KMS-11 (cell line): ENCODE results near the gene TCP1.

ENCODE experiments used
- H2AFZ ChIP-seq: fragments of 200-600 bp; sonication (generic); 2 replicates; pipeline ENCODE4 v1.6.1; 2016; ENCODE audit warnings: antibody characterized with exemption, mixed run types, low read depth
- H3K27ac ChIP-seq: fragments of 200-600 bp; sonication (generic); 2 replicates; pipeline ENCODE4 v1.6.1; 2016; ENCODE audit warnings: mild to moderate bottlenecking, mixed run types
- H3K27me3 ChIP-seq: fragments of 200-600 bp; sonication (generic); 2 replicates; pipeline ENCODE4 v1.6.1; 2017; ENCODE audit warnings: mild to moderate bottlenecking, low read depth, mixed run types, moderate library complexity; ENCODE audit not compliant: insufficient read depth
- H3K36me3 ChIP-seq: fragments of 200-600 bp; sonication (generic); 2 replicates; pipeline ENCODE4 v1.6.1; 2017; ENCODE audit warnings: mild to moderate bottlenecking, mixed run types; ENCODE audit not compliant: insufficient read depth
- H3K4me1 ChIP-seq: fragments of 200-600 bp; sonication (generic); 2 replicates; pipeline ENCODE4 v1.6.1; 2016; ENCODE audit warnings: mild to moderate bottlenecking, low read depth, mixed run types; ENCODE audit not compliant: poor library complexity, severe bottlenecking
- H3K4me2 ChIP-seq: fragments of 200-600 bp; sonication (generic); 2 replicates; pipeline ENCODE4 v1.7.0; 2016; ENCODE audit warnings: mild to moderate bottlenecking, mixed run types
- H3K4me3 ChIP-seq: fragments of 200-600 bp; sonication (generic); IDR thresholded peaks from 2 replicates; pipeline ENCODE4 v1.6.1; 2017; ENCODE audit warnings: low read depth, low read length, mixed read lengths; ENCODE audit not compliant: insufficient read depth
- H3K79me2 ChIP-seq: fragments of 200-600 bp; sonication (generic); 2 replicates; pipeline ENCODE4 v1.6.1; 2016; ENCODE audit warnings: low read depth, mixed run types; ENCODE audit not compliant: insufficient read depth
- H3K9ac ChIP-seq: fragments of 200-600 bp; sonication (generic); 2 replicates; pipeline ENCODE4 v1.6.1; 2016; ENCODE audit warnings: mild to moderate bottlenecking, mixed run types
- H4K20me1 ChIP-seq: fragments of 200-600 bp; sonication (generic); 2 replicates; pipeline ENCODE4 v1.6.1; 2016; ENCODE audit warnings: mild to moderate bottlenecking, mixed run types; ENCODE audit not compliant: insufficient read depth
- TF ChIP-seq, protein P1 (sequence below): fragments of 200-600 bp; sonication (generic); conservative IDR thresholded peaks from 2 replicates; pipeline ENCODE4 v1.6.1; 2017; ENCODE audit warnings: low read depth, mild to moderate bottlenecking, antibody characterized with exemption, low read length, moderate library complexity, mixed read lengths

Gene TCP1

DNA sequence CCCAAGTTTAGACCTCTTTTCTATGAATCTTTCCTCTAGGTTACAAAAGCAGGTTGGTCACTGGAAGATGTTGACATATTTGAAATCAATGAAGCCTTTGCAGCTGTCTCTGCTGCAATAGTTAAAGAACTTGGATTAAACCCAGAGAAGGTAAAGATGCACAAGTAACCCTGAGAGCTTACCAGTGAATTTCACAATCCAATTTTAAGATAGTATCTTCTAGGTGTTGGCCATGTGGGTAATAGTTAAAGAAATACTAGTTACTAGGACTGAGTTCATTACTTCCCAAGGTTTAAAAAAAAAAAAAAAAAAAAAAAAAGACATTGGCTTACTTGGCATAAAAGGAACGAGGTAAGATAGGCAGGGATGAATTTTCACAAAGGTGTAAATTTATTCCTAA, 11.3 kb downstream of the TCP1 start:
- Histone ChIP-seq H3K27ac (no peak overlapping the region; the same call in 1 of the 2 replicates), H3K36me3 (peaks cover 29% of the 10 kb centered on the region), H2AFZ (no peak overlapping the region), H3K27me3 (no peaks in the 10 kb centered on the region), H3K4me2 (no peak overlapping the region), H3K4me1 (no peaks in the 10 kb centered on the region), H3K4me3 (no peak overlapping the region), H4K20me1 (peaks cover 6% of the 10 kb centered on the region; the same call in 1 of the 2 replicates), H3K79me2 (peaks cover 15% of the 10 kb centered on the region), H3K9ac (no peak overlapping the region)
- TF ChIP-seq, protein P1, sequence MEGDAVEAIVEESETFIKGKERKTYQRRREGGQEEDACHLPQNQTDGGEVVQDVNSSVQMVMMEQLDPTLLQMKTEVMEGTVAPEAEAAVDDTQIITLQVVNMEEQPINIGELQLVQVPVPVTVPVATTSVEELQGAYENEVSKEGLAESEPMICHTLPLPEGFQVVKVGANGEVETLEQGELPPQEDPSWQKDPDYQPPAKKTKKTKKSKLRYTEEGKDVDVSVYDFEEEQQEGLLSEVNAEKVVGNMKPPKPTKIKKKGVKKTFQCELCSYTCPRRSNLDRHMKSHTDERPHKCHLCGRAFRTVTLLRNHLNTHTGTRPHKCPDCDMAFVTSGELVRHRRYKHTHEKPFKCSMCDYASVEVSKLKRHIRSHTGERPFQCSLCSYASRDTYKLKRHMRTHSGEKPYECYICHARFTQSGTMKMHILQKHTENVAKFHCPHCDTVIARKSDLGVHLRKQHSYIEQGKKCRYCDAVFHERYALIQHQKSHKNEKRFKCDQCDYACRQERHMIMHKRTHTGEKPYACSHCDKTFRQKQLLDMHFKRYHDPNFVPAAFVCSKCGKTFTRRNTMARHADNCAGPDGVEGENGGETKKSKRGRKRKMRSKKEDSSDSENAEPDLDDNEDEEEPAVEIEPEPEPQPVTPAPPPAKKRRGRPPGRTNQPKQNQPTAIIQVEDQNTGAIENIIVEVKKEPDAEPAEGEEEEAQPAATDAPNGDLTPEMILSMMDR = no peak

DNA sequence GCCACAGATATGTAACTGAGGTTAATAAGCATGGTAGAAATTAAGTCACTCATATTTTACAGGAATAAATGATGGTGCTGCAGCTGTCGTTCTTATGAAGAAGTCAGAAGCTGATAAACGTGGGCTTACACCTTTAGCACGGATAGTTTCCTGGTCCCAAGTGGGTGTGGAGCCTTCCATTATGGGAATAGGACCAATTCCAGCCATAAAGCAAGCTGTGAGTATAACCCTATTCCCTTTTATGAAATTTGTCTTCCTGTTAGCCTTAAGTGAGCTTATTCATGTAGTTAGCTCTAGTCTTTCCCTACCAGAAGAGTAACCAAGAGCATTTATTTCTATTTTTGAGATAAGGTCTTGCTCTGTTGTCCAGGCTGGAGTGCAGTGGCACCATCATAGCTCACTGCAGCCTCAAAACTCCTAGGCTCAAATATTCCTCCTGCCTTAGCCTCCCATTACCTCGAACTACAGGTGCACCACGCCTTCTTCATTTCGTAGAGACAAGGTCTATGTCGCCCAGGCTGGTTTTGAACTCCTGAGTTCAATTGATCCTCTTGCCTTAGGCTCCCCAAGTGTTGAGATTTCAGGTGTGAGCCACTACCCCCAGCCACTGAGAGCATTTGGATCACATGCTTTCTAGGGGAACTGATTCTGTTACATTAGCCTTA, 12.0 kb downstream of the TCP1 start:
- Histone ChIP-seq H3K9ac (no peak overlapping the region), H3K4me2 (no peak overlapping the region), H3K27me3 (no peaks in the 10 kb centered on the region), H3K36me3 (peaks cover 29% of the 10 kb centered on the region), H3K4me3 (no peak overlapping the region), H3K27ac (no peak overlapping the region; the same call in 1 of the 2 replicates), H4K20me1 (peaks cover 6% of the 10 kb centered on the region; the same call in 1 of the 2 replicates), H3K79me2 (peaks cover 8% of the 10 kb centered on the region), H3K4me1 (no peaks in the 10 kb centered on the region), H2AFZ (no peak overlapping the region)
- TF ChIP-seq, protein P1 = no peak

DNA sequence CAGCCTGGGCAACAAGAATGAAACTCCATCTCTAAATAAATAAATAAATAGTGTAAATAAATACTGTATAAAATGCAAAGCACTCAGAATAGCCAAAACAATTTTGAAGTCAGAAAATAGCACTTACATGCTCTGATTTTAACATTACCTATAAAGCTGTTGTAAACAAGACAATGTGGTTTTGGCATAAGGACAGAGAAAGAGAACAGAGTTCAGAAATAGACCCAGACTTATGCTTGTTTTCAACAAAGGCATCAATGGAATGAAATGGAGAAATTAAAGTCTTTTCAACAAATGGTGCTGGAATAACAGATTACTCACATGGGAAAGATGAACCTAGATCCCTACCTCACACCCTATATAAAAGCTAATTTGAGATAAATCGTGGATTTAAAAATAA, 17.2 kb downstream of the TCP1 start:
- Histone ChIP-seq H3K4me1 (no peaks in the 10 kb centered on the region), H3K27ac (no peak overlapping the region), H3K36me3 (peaks cover 6% of the 10 kb centered on the region; the same call in 1 of the 2 replicates), H3K9ac (no peak overlapping the region), H2AFZ (no peak overlapping the region), H3K4me2 (no peak overlapping the region), H3K79me2 (no peaks in the 10 kb centered on the region), H3K27me3 (no peaks in the 10 kb centered on the region), H4K20me1 (no peaks in the 10 kb centered on the region), H3K4me3 (no peak overlapping the region)
- TF ChIP-seq, protein P1 = no peak

GRCh38 chr6:159769470-159769869, 19.9 kb downstream of the TCP1 start:
- no peaks in the 10 kb centered on the region for H3K4me1 ChIP-seq
- TF ChIP-seq, protein P1 = no peak
- no peaks in the 10 kb centered on the region for H4K20me1 ChIP-seq
- H3K4me3 ChIP-seq = no peak overlapping the region
- no peak overlapping the region for H3K9ac ChIP-seq
- peaks cover 6% of the 10 kb centered on the region; the same call in 1 of the 2 replicates for H3K36me3 ChIP-seq
- H3K27me3 ChIP-seq = no peaks in the 10 kb centered on the region
- H3K4me2 ChIP-seq = no peak overlapping the region
- no peak overlapping the region for H3K27ac ChIP-seq
- H2AFZ ChIP-seq = no peak overlapping the region
- H3K79me2 ChIP-seq = no peaks in the 10 kb centered on the region
